ENCODE data around the gene ANKRD17. TPM values are rescaled to one million over a fixed set of nuclear protein-coding genes. Genes with fewer than 3 reads are reported as not detected.

The ANKRD17 gene
- total and polyA plus RNA-seq, 9 of the 15 experiments (the other 6 are each of a cell fraction or from before 2014, with no cell fraction given): 25.5 to 86.9 (median 52.2) TPM

DNA sequence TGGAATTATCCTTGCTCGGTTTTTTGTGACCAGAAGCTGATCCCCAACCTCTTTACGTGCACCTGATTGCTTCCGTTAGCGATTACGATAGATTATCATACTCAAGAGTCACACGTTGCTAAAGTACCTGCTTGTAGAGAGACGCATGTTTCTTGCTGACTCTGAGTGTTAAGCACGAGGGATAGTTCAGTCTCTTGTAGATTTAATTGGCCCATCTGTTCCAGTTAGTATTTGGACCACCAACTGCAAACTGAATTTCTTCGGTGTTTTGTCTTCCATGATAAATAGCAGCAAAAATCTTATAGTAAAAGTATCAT lies 188.6 kb downstream of the ANKRD17 start (continued):
- TF ChIP-seq, protein P1, sequence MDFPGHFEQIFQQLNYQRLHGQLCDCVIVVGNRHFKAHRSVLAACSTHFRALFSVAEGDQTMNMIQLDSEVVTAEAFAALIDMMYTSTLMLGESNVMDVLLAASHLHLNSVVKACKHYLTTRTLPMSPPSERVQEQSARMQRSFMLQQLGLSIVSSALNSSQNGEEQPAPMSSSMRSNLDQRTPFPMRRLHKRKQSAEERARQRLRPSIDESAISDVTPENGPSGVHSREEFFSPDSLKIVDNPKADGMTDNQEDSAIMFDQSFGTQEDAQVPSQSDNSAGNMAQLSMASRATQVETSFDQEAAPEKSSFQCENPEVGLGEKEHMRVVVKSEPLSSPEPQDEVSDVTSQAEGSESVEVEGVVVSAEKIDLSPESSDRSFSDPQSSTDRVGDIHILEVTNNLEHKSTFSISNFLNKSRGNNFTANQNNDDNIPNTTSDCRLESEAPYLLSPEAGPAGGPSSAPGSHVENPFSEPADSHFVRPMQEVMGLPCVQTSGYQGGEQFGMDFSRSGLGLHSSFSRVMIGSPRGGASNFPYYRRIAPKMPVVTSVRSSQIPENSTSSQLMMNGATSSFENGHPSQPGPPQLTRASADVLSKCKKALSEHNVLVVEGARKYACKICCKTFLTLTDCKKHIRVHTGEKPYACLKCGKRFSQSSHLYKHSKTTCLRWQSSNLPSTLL (IDR thresholded peaks at IDR 0.05): no peak
- TF ChIP-seq ZNF23 (CRISPR knock-in tag; IDR thresholded peaks at IDR 0.05) (no peak), RBBP5 (IDR thresholded peaks at IDR 0.05; ENCODE audit: borderline replicate concordance, insufficient read depth, low read length, poor library complexity, severe bottlenecking) (no peak), POLR2G (IDR thresholded peaks at IDR 0.05; ENCODE audit: low read depth, low read length) (no peak), LEF1 (IDR thresholded peaks at IDR 0.05) (no peak), ZNF717 (CRISPR knock-in tag; IDR thresholded peaks at IDR 0.05) (no peak), MYBL2 (IDR thresholded peaks at IDR 0.05; ENCODE audit: low read depth) (no peak), MYBL2 (CRISPR knock-in tag; IDR thresholded peaks at IDR 0.05; ENCODE audit: borderline replicate concordance) (no peak), CREB1 (IDR thresholded peaks at IDR 0.05) (no peak), CREB1 (CRISPR knock-in tag; IDR thresholded peaks at IDR 0.05) (no peak), PHB2 (IDR thresholded peaks at IDR 0.05; ENCODE audit: low read depth) (no peak), SMARCA4 (IDR thresholded peaks at IDR 0.05) (peak; percentile 45; the same call in 1 of the 2 replicates), FOXJ2 (tag; IDR thresholded peaks at IDR 0.05) (peak; percentile 48; the same call in 1 of the 2 replicates), NFIX (CRISPR knock-in tag; IDR thresholded peaks at IDR 0.05; ENCODE audit: low read depth) (no peak), ZNF57 (CRISPR knock-in tag; IDR thresholded peaks at IDR 0.05) (no peak), MCM5 (IDR thresholded peaks at IDR 0.05; ENCODE audit: low read depth) (no peak), ZNF316 (IDR thresholded peaks at IDR 0.05) (peak; percentile 67; the same call in 1 of the 2 replicates), TAF9B (IDR thresholded peaks at IDR 0.05; ENCODE audit: partially characterized antibody) (peak; percentile 2), HMGXB4 (CRISPR knock-in tag; IDR thresholded peaks at IDR 0.05) (no peak), ZNF785 (CRISPR knock-in tag; IDR thresholded peaks at IDR 0.05) (no peak), HIVEP1 (CRISPR knock-in tag; IDR thresholded peaks at IDR 0.05) (no peak), MAFG (tag; conservative IDR thresholded peaks at IDR 0.05) (no peak; the same call in 1 of the 2 replicates)
- TF ChIP-seq, protein P2, sequence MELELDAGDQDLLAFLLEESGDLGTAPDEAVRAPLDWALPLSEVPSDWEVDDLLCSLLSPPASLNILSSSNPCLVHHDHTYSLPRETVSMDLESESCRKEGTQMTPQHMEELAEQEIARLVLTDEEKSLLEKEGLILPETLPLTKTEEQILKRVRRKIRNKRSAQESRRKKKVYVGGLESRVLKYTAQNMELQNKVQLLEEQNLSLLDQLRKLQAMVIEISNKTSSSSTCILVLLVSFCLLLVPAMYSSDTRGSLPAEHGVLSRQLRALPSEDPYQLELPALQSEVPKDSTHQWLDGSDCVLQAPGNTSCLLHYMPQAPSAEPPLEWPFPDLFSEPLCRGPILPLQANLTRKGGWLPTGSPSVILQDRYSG (tag; conservative IDR thresholded peaks at IDR 0.05; ENCODE audit: low read depth): 0 out of 2 replicates have a peak, but pooled peaks have one; percentile 52
- TF ChIP-seq, protein P3, sequence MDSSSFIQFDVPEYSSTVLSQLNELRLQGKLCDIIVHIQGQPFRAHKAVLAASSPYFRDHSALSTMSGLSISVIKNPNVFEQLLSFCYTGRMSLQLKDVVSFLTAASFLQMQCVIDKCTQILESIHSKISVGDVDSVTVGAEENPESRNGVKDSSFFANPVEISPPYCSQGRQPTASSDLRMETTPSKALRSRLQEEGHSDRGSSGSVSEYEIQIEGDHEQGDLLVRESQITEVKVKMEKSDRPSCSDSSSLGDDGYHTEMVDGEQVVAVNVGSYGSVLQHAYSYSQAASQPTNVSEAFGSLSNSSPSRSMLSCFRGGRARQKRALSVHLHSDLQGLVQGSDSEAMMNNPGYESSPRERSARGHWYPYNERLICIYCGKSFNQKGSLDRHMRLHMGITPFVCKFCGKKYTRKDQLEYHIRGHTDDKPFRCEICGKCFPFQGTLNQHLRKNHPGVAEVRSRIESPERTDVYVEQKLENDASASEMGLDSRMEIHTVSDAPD (CRISPR knock-in tag; IDR thresholded peaks at IDR 0.05): no peak
- TF ChIP-seq, protein P4, sequence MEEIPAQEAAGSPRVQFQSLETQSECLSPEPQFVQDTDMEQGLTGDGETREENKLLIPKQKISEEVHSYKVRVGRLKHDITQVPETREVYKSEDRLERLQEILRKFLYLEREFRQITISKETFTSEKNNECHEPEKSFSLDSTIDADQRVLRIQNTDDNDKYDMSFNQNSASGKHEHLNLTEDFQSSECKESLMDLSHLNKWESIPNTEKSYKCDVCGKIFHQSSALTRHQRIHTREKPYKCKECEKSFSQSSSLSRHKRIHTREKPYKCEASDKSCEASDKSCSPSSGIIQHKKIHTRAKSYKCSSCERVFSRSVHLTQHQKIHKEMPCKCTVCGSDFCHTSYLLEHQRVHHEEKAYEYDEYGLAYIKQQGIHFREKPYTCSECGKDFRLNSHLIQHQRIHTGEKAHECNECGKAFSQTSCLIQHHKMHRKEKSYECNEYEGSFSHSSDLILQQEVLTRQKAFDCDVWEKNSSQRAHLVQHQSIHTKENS (CRISPR knock-in tag; IDR thresholded peaks at IDR 0.05): no peak
